ENCODE measurements around the gene B3GNT8.
"Not testable (repeated sequence)": the region's sequence is repeated elsewhere in the genome, so short reads cannot be mapped to it uniquely, and the experiment has no call there.

The B3GNT8 gene

GRCh38 chr19:41413947-41414346, 13.2 kb downstream of the B3GNT8 start:
- DNase-seq (ENCODE audit: low spot score), result no peak

- no peak for DNase-seq (ENCODE audit: low spot score)
Observed at GRCh38 chr19:41412953-41413352, 14.2 kb downstream of the B3GNT8 start.

GRCh38 chr19:41411968-41412265, 15.3 kb downstream of the B3GNT8 start:
- DNase-seq (ENCODE audit: low spot score), result peak; percentile 48

- DNase-seq (ENCODE audit: low spot score), result no peak
Observed at GRCh38 chr19:41411100-41411967, 15.8 kb downstream of the B3GNT8 start.

GRCh38 chr19:41410336-41411054, 16.7 kb downstream of the B3GNT8 start:
- DNase-seq (ENCODE audit: low spot score), result no peak

GRCh38 chr19:41409288-41409687, 17.9 kb downstream of the B3GNT8 start:
- no peak for DNase-seq (ENCODE audit: low spot score)

GRCh38 chr19:41408846-41409245, 18.3 kb downstream of the B3GNT8 start:
- DNase-seq (ENCODE audit: low spot score), result not testable (repeated sequence)

GRCh38 chr19:41408256-41408655, 18.9 kb downstream of the B3GNT8 start:
- DNase-seq (ENCODE audit: low spot score), result no peak

GRCh38 chr19:41407271-41407670, 19.9 kb downstream of the B3GNT8 start:
- no peak for DNase-seq (ENCODE audit: low spot score)

- DNase-seq (ENCODE audit: low spot score), result no peak
Observed at GRCh38 chr19:41405776-41406175, 21.4 kb downstream of the B3GNT8 start.

GRCh38 chr19:41403181-41403970, 23.8 kb downstream of the B3GNT8 start:
- DNase-seq (ENCODE audit: low spot score), result no peak

- no peak for DNase-seq (ENCODE audit: low spot score)
Observed at GRCh38 chr19:41402010-41402409, 25.2 kb downstream of the B3GNT8 start.

GRCh38 chr19:41401483-41401882, 25.7 kb downstream of the B3GNT8 start:
- DNase-seq (ENCODE audit: low spot score), result no peak

- no peak for DNase-seq (ENCODE audit: low spot score)
Observed at GRCh38 chr19:41399525-41399924, 27.6 kb downstream of the B3GNT8 start.

GRCh38 chr19:41399091-41399490, 28.1 kb downstream of the B3GNT8 start:
- no peak for DNase-seq (ENCODE audit: low spot score)

GRCh38 chr19:41398598-41398997, 28.6 kb downstream of the B3GNT8 start:
- DNase-seq (ENCODE audit: low spot score), result no peak

- no peak for DNase-seq (ENCODE audit: low spot score)
Observed at GRCh38 chr19:41398050-41398418, 29.1 kb downstream of the B3GNT8 start.

GRCh38 chr19:41397086-41398049, 29.8 kb downstream of the B3GNT8 start, which contains the start of the genes BCKDHA and EXOSC5:
Gene BCKDHA (plus strand): TSS chr19:41397818. CDS start chr19:41397828, 10 bp downstream.
Gene EXOSC5 (minus strand): TSS chr19:41397359. CDS start chr19:41397328, 31 bp downstream.
- peak; percentile 100 for DNase-seq (ENCODE audit: low spot score)

- no peak for DNase-seq (ENCODE audit: low spot score)
Observed at GRCh38 chr19:41395355-41395754, 31.8 kb downstream of the B3GNT8 start.

GRCh38 chr19:41392775-41393174, 34.4 kb downstream of the B3GNT8 start:
- DNase-seq (ENCODE audit: low spot score), result no peak

GRCh38 chr19:41391618-41392017, 35.6 kb downstream of the B3GNT8 start:
- no peak for DNase-seq (ENCODE audit: low spot score)

Measured in cerebellar cortex (tissue), 1 donor.